Measurements from ENCODE around the gene ADM2.
A peak's percentile ranks its signal among the peaks of the same experiment; 100 is the strongest.

ADM2 gene

GRCh38 chr22:50487290-50488005, 6.1 kb downstream of the ADM2 start:
- H3K4me1 ChIP-seq (ENCODE audit: control insufficient read depth, insufficient read depth, low read length, poor library complexity, severe bottlenecking): peaks cover 9% of the 10 kb centered on the region
- no peak overlapping the region for H3K4me3 ChIP-seq (ENCODE audit: extremely low read depth, insufficient read depth, low read length, poor library complexity, severe bottlenecking)
- no peaks in the 10 kb centered on the region for H3K9me3 ChIP-seq (ENCODE audit: control insufficient read depth, low read length)
- H3K27ac ChIP-seq (ENCODE audit: low read depth, low read length, severe bottlenecking): no peak overlapping the region
- no peaks in the 10 kb centered on the region for H3K36me3 ChIP-seq (ENCODE audit: control insufficient read depth, insufficient read depth, low read length)
- WGBS, 2 experiments (ENCODE audit: insufficient coverage in 2 of 2): 93 to 96% methylated on average over 13 to 16 of the region's 23 CpGs

GRCh38 chr22:50488006-50488677, 6.8 kb downstream of the ADM2 start:
- 84 to 96% methylated on average over 8 to 13 of the region's 18 CpGs for WGBS, 2 experiments (ENCODE audit: insufficient coverage in 2 of 2)
- Histone ChIP-seq H3K36me3 (ENCODE audit: control insufficient read depth, insufficient read depth, low read length) (no peaks in the 10 kb centered on the region), H3K4me3 (ENCODE audit: extremely low read depth, insufficient read depth, low read length, poor library complexity, severe bottlenecking) (no peak overlapping the region), H3K9me3 (ENCODE audit: control insufficient read depth, low read length) (no peaks in the 10 kb centered on the region), H3K27ac (ENCODE audit: low read depth, low read length, severe bottlenecking) (no peak overlapping the region), H3K4me1 (ENCODE audit: control insufficient read depth, insufficient read depth, low read length, poor library complexity, severe bottlenecking) (peaks cover 9% of the 10 kb centered on the region)

GRCh38 chr22:50488886-50489285, 7.5 kb downstream of the ADM2 start:
- H3K4me1 ChIP-seq (ENCODE audit: control insufficient read depth, insufficient read depth, low read length, poor library complexity, severe bottlenecking): peaks cover 9% of the 10 kb centered on the region
- H3K4me3 ChIP-seq (ENCODE audit: extremely low read depth, insufficient read depth, low read length, poor library complexity, severe bottlenecking): no peak overlapping the region
- H3K27ac ChIP-seq (ENCODE audit: low read depth, low read length, severe bottlenecking): no peak overlapping the region
- 83 to 88% methylated on average over 14 to 16 of the region's 19 CpGs for WGBS, 2 experiments (ENCODE audit: insufficient coverage in 2 of 2)
- no peaks in the 10 kb centered on the region for H3K9me3 ChIP-seq (ENCODE audit: control insufficient read depth, low read length)
- no peaks in the 10 kb centered on the region for H3K36me3 ChIP-seq (ENCODE audit: control insufficient read depth, insufficient read depth, low read length)

- H3K4me3 ChIP-seq (ENCODE audit: extremely low read depth, insufficient read depth, low read length, poor library complexity, severe bottlenecking): no peak overlapping the region
- peaks cover 9% of the 10 kb centered on the region for H3K4me1 ChIP-seq (ENCODE audit: control insufficient read depth, insufficient read depth, low read length, poor library complexity, severe bottlenecking)
- no peaks in the 10 kb centered on the region for H3K36me3 ChIP-seq (ENCODE audit: control insufficient read depth, insufficient read depth, low read length)
- H3K9me3 ChIP-seq (ENCODE audit: control insufficient read depth, low read length): no peaks in the 10 kb centered on the region
- H3K27ac ChIP-seq (ENCODE audit: low read depth, low read length, severe bottlenecking): no peak overlapping the region
- WGBS, 2 experiments (ENCODE audit: insufficient coverage in 2 of 2): 95% methylated on average over 26 to 29 of the region's 31 CpGs
Observed at GRCh38 chr22:50489363-50490243, 8.3 kb downstream of the ADM2 start.

- WGBS, 2 experiments (ENCODE audit: insufficient coverage in 2 of 2): 88 to 89% methylated on average over 22 to 24 of the region's 27 CpGs
- Histone ChIP-seq H3K27ac (ENCODE audit: low read depth, low read length, severe bottlenecking) (no peak overlapping the region), H3K36me3 (ENCODE audit: control insufficient read depth, insufficient read depth, low read length) (no peaks in the 10 kb centered on the region), H3K9me3 (ENCODE audit: control insufficient read depth, low read length) (no peaks in the 10 kb centered on the region), H3K4me3 (ENCODE audit: extremely low read depth, insufficient read depth, low read length, poor library complexity, severe bottlenecking) (no peak overlapping the region), H3K4me1 (ENCODE audit: control insufficient read depth, insufficient read depth, low read length, poor library complexity, severe bottlenecking) (peaks cover 9% of the 10 kb centered on the region)
Observed at GRCh38 chr22:50490531-50491308, 9.4 kb downstream of the ADM2 start.

GRCh38 chr22:50497093-50497492, 15.8 kb downstream of the ADM2 start:
- no peak overlapping the region for H3K4me3 ChIP-seq (ENCODE audit: extremely low read depth, insufficient read depth, low read length, poor library complexity, severe bottlenecking)
- no peak overlapping the region for H3K27ac ChIP-seq (ENCODE audit: low read depth, low read length, severe bottlenecking)
- 75 to 87% methylated on average over 3 to 4 of the region's 6 CpGs for WGBS, 2 experiments (ENCODE audit: insufficient coverage in 2 of 2)

GRCh38 chr22:50498322-50498890, 17.1 kb downstream of the ADM2 start:
- H3K36me3 ChIP-seq (ENCODE audit: control insufficient read depth, insufficient read depth, low read length): no peaks in the 10 kb centered on the region
- no peak overlapping the region for H3K27ac ChIP-seq (ENCODE audit: low read depth, low read length, severe bottlenecking)
- H3K9me3 ChIP-seq (ENCODE audit: control insufficient read depth, low read length): no peaks in the 10 kb centered on the region
- WGBS, 2 experiments (ENCODE audit: insufficient coverage in 2 of 2): 30% methylated on average over 5 to 13 of the region's 13 CpGs
- H3K4me3 ChIP-seq (ENCODE audit: extremely low read depth, insufficient read depth, low read length, poor library complexity, severe bottlenecking): peak overlapping the region; percentile 1
- no peaks in the 10 kb centered on the region for H3K4me1 ChIP-seq (ENCODE audit: control insufficient read depth, insufficient read depth, low read length, poor library complexity, severe bottlenecking)

More at GRCh38 chr22:50497093-50497492, 15.8 kb downstream of the ADM2 start:
- no peaks in the 10 kb centered on the region for H3K9me3 ChIP-seq (ENCODE audit: control insufficient read depth, low read length)
- H3K36me3 ChIP-seq (ENCODE audit: control insufficient read depth, insufficient read depth, low read length): no peaks in the 10 kb centered on the region
- no peaks in the 10 kb centered on the region for H3K4me1 ChIP-seq (ENCODE audit: control insufficient read depth, insufficient read depth, low read length, poor library complexity, severe bottlenecking)

GRCh38 chr22:50500452-50500851, 19.1 kb downstream of the ADM2 start:
- Histone ChIP-seq H3K36me3 (ENCODE audit: control insufficient read depth, insufficient read depth, low read length) (peaks cover 12% of the 10 kb centered on the region), H3K4me3 (ENCODE audit: extremely low read depth, insufficient read depth, low read length, poor library complexity, severe bottlenecking) (no peak overlapping the region), H3K27ac (ENCODE audit: low read depth, low read length, severe bottlenecking) (no peak overlapping the region), H3K9me3 (ENCODE audit: control insufficient read depth, low read length) (no peaks in the 10 kb centered on the region), H3K4me1 (ENCODE audit: control insufficient read depth, insufficient read depth, low read length, poor library complexity, severe bottlenecking) (no peaks in the 10 kb centered on the region)
- 91 to 98% methylated on average over 11 to 12 of the region's 12 CpGs for WGBS, 2 experiments (ENCODE audit: insufficient coverage in 2 of 2)

GRCh38 chr22:50502096-50502495, 20.8 kb downstream of the ADM2 start:
- Histone ChIP-seq H3K9me3 (ENCODE audit: control insufficient read depth, low read length) (no peaks in the 10 kb centered on the region), H3K36me3 (ENCODE audit: control insufficient read depth, insufficient read depth, low read length) (peaks cover 20% of the 10 kb centered on the region), H3K27ac (ENCODE audit: low read depth, low read length, severe bottlenecking) (no peak overlapping the region), H3K4me1 (ENCODE audit: control insufficient read depth, insufficient read depth, low read length, poor library complexity, severe bottlenecking) (peaks cover 7% of the 10 kb centered on the region), H3K4me3 (ENCODE audit: extremely low read depth, insufficient read depth, low read length, poor library complexity, severe bottlenecking) (no peak overlapping the region)
- 94 to 98% methylated on average over 6 of the region's 6 CpGs for WGBS, 2 experiments (ENCODE audit: insufficient coverage in 2 of 2)
